HAP-1 (cell line): ENCODE measurements around the gene MROH7.
A peak's percentile ranks its signal among the peaks of the same experiment; 100 is the strongest.
"Not testable (repeated sequence)": the region's sequence is repeated elsewhere in the genome, so short reads cannot be mapped to it uniquely, and the experiment has no call there.

Experiments used
- DNase-seq, 2 experiments: peaks; one replicate each; pipeline ENCODE4 v3.0.0-alpha.2; 2016 to 2020; ENCODE audit warnings: low spot score in 2 of 2
- H3K27me3 ChIP-seq: fragments of 250-450 bp; sonication (Bioruptor Pico); 2 replicates; pipeline ENCODE4 v1.5.1; 2020; ENCODE audit warnings: low read depth, mild to moderate bottlenecking, moderate library complexity
- H3K36me3 ChIP-seq: fragments of 250-450 bp; sonication (Bioruptor Pico); replicated peaks from 2 replicates; pipeline ENCODE4 v1.5.1; 2020; ENCODE audit warnings: mild to moderate bottlenecking
- H3K4me1 ChIP-seq: fragments of 250-450 bp; sonication (Bioruptor Pico); 2 replicates; pipeline ENCODE4 v1.5.1; 2020; ENCODE audit warnings: mild to moderate bottlenecking
- H3K4me3 ChIP-seq: fragments of 250-450 bp; sonication (Bioruptor Pico); 2 replicates; pipeline ENCODE4 v1.5.1; 2020; ENCODE audit warnings: mild to moderate bottlenecking, moderate library complexity
- H3K9me3 ChIP-seq: fragments of 250-450 bp; sonication (Bioruptor Pico); 2 replicates; pipeline ENCODE4 v1.5.1; 2020; ENCODE audit warnings: mild to moderate bottlenecking, moderate library complexity
- in situ Hi-C: fragments of 300-500 bp; cut with MboI; formaldehyde crosslinking; loops from 3 replicates; pipeline ENCODE4 v1.14.3; 2020; ENCODE audit warnings: low sequenced_read_pairs, inconsistent platforms, mixed read lengths

The MROH7 gene

DNA sequence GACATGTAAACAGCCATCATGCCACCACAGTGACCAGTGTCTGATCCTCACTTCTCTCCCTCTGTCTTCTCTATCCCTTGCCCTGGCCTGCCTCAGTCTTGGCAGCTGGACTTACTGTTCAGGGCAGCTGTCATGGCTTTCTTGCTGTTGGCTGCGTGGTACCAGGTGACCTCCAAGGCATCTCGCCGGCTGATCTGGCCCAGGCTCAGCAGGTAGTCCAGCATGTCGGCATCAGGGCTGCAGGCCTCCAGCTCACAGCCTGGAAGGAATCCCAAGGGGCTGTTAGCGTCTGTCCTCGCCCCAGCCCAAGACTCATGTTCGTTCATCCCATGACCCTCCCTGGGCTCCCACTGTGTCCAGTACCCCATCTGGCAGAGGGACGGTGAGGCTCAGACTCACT is 21.8 kb upstream of the MROH7 start:
- Histone ChIP-seq H3K9me3 (no peaks in the 10 kb centered on the region), H3K36me3 (no peaks in the 10 kb centered on the region), H3K4me3 (no peak overlapping the region), H3K4me1 (no peaks in the 10 kb centered on the region), H3K27me3 (no peaks in the 10 kb centered on the region)
- in situ Hi-C loops: no loop called here
- no peak for DNase-seq

DNA sequence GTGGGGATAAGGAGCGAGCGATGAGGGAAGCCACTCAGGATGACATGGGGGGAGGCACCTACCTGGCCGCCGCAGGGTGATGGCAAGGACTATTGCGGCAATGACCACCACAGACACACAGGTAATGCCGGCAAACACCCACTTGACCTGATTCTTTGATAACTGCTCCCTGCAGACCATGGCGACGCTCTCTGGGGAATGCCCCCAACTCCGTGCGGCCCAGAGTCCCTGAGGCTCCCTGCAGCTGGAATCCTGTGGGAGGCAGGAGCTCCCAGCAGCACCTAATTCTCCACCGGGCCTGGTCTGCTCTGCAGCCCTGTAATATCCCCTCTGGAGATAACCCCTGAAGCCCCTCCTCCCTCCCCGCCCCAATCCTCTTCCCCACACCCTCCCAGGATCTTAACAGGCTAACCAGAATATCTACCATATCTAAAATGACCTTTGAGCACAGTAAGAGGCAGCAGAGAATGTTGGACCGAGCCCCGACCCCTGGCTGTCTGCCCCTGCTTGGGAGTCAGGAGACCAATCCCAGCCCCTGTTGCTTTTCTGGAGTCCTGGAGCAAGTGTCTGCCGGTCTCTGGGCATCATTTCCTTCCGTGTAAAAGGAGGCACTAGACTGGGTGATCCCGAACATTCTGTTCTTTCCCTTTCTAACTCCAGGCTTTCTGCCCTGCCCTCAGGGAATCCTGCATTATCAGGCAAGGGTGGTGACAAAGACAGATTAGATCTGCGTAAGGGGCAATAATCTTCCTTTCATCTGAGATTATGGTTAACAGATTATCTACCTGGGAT is 18.2 kb upstream of the MROH7 start, which contains the start of gene FAM151A:
FAM151A (minus strand) TSS at position 310 of the 792 bp plus-strand sequence; CDS start at position 180, 130 bp downstream.
- Histone ChIP-seq H3K9me3 (no peaks in the 10 kb centered on the region), H3K36me3 (no peaks in the 10 kb centered on the region), H3K4me3 (no peak within 1 kb of the TSS), H3K27me3 (no peaks in the 10 kb centered on the region), H3K4me1 (no peaks in the 10 kb centered on the region)
- DNase-seq: no peak
- in situ Hi-C loops: no loop called here

DNA sequence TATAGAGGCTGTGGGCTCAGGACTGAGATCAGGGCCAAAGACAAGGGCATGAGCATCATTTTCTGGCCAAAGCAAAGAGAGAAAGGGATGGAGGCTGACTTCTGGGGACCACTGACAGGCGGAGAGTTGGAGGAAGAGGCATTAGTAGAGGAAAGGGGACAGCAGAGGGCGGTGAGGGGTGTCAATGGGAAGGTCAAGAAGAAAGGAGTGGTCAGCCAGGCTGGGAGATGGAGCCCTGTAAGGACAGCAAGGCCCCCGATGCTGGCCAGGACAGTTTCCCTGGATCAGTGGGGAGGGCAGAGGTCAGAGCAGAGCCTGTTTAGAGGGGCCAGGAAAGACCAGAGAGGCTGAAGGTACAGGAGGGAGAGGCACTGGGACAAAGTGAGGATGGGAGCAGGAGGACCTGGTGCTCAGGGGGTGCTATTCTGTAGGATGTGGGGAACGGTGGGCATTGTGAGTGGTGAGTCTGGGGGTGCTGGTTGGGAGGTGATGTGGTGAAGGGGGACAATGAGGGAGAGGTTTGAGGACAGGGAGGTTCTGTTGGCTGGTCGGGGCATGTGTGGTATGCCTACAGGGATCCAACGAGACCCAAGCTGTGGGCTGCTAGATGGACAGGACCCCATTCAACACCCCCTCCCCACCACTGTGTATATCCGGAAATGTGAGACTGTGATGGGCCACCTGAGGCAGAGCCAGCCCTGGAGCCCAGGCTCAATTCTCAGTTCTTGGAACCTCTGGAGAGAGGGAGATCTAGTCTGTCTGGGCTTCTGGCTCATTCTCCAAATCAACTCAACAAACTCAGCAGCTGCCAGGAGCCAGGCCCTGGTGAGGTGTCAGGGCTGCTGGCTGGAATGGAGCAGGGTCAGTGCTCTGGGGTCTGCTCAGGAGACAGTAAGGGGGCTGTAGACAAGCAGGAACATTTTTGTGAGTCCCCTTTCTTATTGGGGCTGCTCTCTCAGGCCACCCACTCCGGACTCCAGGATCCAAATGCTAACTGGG is 16.8 kb upstream of the MROH7 start:
- no peak overlapping the region for H3K4me3 ChIP-seq
- H3K9me3 ChIP-seq: no peaks in the 10 kb centered on the region
- DNase-seq: no peak
- in situ Hi-C loops: no loop called here
- no peaks in the 10 kb centered on the region for H3K36me3 ChIP-seq
- H3K4me1 ChIP-seq: no peaks in the 10 kb centered on the region
- H3K27me3 ChIP-seq: no peaks in the 10 kb centered on the region

DNA sequence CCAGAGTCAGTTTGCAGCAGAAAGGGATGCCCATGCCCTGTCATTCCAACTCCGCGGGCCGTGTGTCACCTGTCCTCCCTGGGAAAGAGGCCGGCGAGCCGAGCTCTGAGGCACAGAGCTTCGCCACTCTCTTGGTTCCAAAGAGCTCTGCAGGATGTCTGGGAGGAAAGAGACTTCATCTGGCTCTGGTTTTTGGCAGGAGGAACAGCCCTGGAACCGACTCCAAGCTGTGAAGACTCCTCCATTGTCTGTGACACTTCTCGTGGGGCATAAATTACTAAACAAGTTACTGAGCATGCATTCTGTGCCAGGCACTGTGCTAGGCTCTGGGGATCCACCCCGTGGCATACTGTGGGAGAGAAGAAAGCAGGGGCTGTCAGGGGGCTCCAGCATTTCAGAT is 14.4 kb upstream of the MROH7 start:
- in situ Hi-C loops: no loop called here
- DNase-seq: no peak
- Histone ChIP-seq H3K4me3 (no peak overlapping the region), H3K9me3 (no peaks in the 10 kb centered on the region), H3K27me3 (no peaks in the 10 kb centered on the region), H3K4me1 (no peaks in the 10 kb centered on the region), H3K36me3 (no peaks in the 10 kb centered on the region)

DNA sequence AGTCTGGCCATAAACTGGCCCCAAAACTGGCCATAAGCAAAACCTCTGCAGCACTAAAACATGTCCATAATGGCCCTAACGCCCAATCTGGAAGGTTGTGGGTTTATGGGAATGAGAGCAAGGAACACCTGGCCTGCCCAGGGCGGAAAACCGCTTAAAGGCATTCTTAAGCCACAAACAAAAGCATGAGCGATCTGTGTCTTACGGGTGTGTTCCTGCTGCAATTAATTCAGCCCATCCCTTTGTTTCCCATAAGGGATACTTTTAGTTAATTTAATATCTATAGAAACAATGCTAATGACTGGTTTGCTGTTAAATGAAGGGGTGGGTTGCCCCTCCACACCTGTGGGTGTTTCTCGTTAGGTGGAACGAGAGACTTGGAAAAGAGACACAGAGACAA is 5.8 kb upstream of the MROH7 start:
- H3K4me3 ChIP-seq, H3K9me3 ChIP-seq, DNase-seq, H3K36me3 ChIP-seq, H3K27me3 ChIP-seq, in situ Hi-C loops, H3K4me1 ChIP-seq: not testable (repeated sequence)

- H3K4me1 ChIP-seq, H3K4me3 ChIP-seq, H3K36me3 ChIP-seq, H3K27me3 ChIP-seq, in situ Hi-C loops, H3K9me3 ChIP-seq: not testable (repeated sequence)
- DNase-seq: peak in 1 of 2 experiments; percentile 36
Measured at GRCh38 chr1:54636461-54637446, 4.8 kb upstream of the MROH7 start.

- no peak overlapping the region for H3K4me3 ChIP-seq
- H3K9me3 ChIP-seq: peaks cover 10% of the 10 kb centered on the region
- in situ Hi-C loops: no loop called here
- H3K27me3 ChIP-seq: no peaks in the 10 kb centered on the region
- DNase-seq: no peak
- no peaks in the 10 kb centered on the region for H3K36me3 ChIP-seq
- peaks cover 10% of the 10 kb centered on the region for H3K4me1 ChIP-seq
Measured at GRCh38 chr1:54640361-54640760, 1.2 kb upstream of the MROH7 start.

DNA sequence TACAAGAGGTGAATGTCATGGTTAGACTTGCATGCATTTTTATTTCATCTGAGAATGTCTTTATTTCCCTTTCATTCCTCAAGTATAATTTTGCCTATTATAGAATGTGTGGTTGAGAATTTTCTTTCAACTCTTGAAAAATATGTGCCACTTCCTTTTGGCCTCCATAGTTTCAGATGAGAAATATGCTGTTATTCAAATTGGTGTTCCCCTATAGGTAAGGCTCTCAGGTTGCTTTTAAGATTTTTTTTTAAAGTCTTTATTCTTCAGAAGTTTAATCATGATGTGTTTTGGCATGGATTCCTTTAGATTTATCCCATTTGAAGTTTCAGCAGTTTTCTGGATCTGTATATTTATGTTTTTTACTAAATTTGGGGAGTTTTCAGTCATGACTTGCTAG is 2.1 kb downstream of the MROH7 start:
- H3K4me1 ChIP-seq: no peaks in the 10 kb centered on the region
- no peaks in the 10 kb centered on the region for H3K27me3 ChIP-seq
- in situ Hi-C loops: no loop called here
- H3K4me3 ChIP-seq: no peak overlapping the region
- peaks cover 10% of the 10 kb centered on the region for H3K9me3 ChIP-seq
- DNase-seq: no peak
- H3K36me3 ChIP-seq: no peaks in the 10 kb centered on the region

GRCh38 chr1:54645806-54646676 is 4.5 kb downstream of the MROH7 start:
- H3K9me3 ChIP-seq: peaks cover 10% of the 10 kb centered on the region
- no peaks in the 10 kb centered on the region for H3K36me3 ChIP-seq
- H3K27me3 ChIP-seq: no peaks in the 10 kb centered on the region
- no peak overlapping the region for H3K4me3 ChIP-seq
- in situ Hi-C loops: no loop called here
- no peaks in the 10 kb centered on the region for H3K4me1 ChIP-seq
- DNase-seq: no peak

DNA sequence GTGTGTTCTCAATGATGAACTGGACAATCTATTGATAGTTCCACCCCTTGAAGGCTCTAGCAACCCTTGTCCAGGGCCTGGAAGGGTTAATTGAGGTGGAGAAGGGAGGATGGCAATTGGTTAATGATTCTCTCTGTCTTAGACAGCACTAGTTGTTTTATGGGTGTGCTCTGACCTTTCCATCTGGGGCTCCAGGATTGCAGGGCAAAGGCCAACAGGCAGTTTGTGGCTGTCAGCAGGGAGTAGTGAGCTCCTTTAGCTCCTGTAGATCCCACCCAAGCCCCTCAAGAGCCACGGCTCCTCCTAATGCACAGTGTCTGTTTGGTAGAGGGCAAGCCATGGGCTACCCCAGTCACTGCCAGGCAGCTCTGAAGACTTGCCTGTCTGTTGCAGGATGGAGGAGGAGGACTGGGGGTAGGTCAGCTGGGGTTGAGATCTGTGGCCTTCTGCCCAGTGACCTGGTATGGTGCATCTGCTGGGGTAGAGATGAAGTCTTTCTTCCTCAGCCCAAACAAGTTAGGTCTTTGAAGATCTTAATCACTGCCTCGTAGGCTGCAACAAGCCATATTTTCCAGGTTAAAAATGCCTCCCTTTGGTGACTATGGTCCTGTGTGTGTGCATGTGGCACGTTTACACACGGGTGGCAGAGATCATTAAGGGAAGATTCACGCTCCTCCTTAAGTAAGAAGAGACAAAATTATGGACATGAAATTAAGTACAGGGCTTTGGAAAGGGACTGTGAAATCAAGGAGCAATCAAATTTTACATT is 7.7 kb downstream of the MROH7 start:
- H3K4me1 ChIP-seq: no peaks in the 10 kb centered on the region
- H3K27me3 ChIP-seq: no peaks in the 10 kb centered on the region
- no peaks in the 10 kb centered on the region for H3K36me3 ChIP-seq
- in situ Hi-C loops: no loop called here
- no peak for DNase-seq
- 0 out of 2 replicates have a peak, but pooled peaks cover under 1% of the 10 kb centered on the region for H3K9me3 ChIP-seq
- no peak overlapping the region for H3K4me3 ChIP-seq

DNA sequence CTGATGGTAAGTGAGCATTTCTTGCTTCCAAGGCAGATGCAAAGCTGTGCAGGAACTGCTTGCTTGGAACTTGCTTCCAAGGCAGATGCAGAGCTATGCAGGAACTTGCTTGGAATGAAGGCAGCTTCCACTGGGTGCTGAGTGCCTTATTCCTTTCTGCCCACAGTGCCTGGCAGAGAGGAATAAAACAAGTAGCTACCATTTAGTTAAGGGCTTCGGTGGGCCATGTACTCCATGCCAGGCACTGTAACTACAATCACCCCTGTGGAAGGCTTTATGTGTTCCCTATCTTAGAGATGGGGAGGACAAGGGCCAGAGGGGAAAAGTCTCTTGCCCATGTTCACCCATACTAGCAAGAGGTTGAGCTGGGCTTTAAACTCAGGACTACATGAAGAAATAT is 8.3 kb downstream of the MROH7 start:
- in situ Hi-C loops: no loop called here
- DNase-seq: no peak

GRCh38 chr1:54650417-54650816 is 8.8 kb downstream of the MROH7 start:
- Histone ChIP-seq H3K36me3 (no peaks in the 10 kb centered on the region), H3K9me3 (no peaks in the 10 kb centered on the region), H3K4me3 (no peak overlapping the region), H3K27me3 (no peaks in the 10 kb centered on the region), H3K4me1 (no peaks in the 10 kb centered on the region)
- DNase-seq: no peak
- in situ Hi-C loops: no loop called here

More for the DNA sequence above, 8.3 kb downstream of the MROH7 start:
- no peaks in the 10 kb centered on the region for H3K4me1 ChIP-seq
- H3K9me3 ChIP-seq: no peaks in the 10 kb centered on the region
- H3K27me3 ChIP-seq: no peaks in the 10 kb centered on the region
- H3K4me3 ChIP-seq: no peak overlapping the region
- H3K36me3 ChIP-seq: no peaks in the 10 kb centered on the region
